HepG2 (cell line): ENCODE measurements around the gene PLEKHA3.

Experiments
- DPF2 ChIP-seq: sonication (generic); formaldehyde crosslinking; IDR thresholded peaks from 2 replicates; pipeline ENCODE4 v1.4.0; 2020; ENCODE audit warnings: mild to moderate bottlenecking, low read depth, missing genetic modification reagents, borderline replicate concordance
- ELK4 ChIP-seq: sonication (generic); formaldehyde crosslinking; IDR thresholded peaks from 2 replicates; pipeline ENCODE4 v1.9.0; 2021; ENCODE audit warnings: missing genetic modification reagents, borderline replicate concordance
- HDAC6 ChIP-seq: fragments of 200-600 bp; sonication (generic); IDR thresholded peaks from 2 replicates; pipeline ENCODE4 v1.7.0; 2017; ENCODE audit warnings: mild to moderate bottlenecking, antibody characterized with exemption, low read length, low read depth
- LBX2 ChIP-seq: sonication (generic); formaldehyde crosslinking; IDR thresholded peaks from 2 replicates; pipeline ENCODE4 v1.5.0; 2020; ENCODE audit warnings: missing genetic modification reagents, mild to moderate bottlenecking, borderline replicate concordance
- PBX2 ChIP-seq: IDR thresholded peaks from 2 replicates; pipeline ENCODE4 v1.6.1; 2016; ENCODE audit warnings: control low read depth
- RFX5 ChIP-seq: IDR thresholded peaks from 2 replicates; pipeline ENCODE4 v1.6.1; 2011; ENCODE audit warnings: low read depth, low read length, improper control_type of control experiment
- SMAD1 ChIP-seq: sonication (generic); formaldehyde crosslinking; IDR thresholded peaks from 2 replicates; pipeline ENCODE4 v1.4.0; 2020; ENCODE audit warnings: missing genetic modification reagents, low read depth, mild to moderate bottlenecking, borderline replicate concordance
- ZNF737 ChIP-seq: sonication (generic); formaldehyde crosslinking; IDR thresholded peaks from 2 replicates; pipeline ENCODE4 v1.5.0; 2020; ENCODE audit warnings: missing genetic modification reagents, mild to moderate bottlenecking, borderline replicate concordance
- ZNF800 ChIP-seq: sonication (generic); formaldehyde crosslinking; IDR thresholded peaks from 2 replicates; pipeline ENCODE4 v1.4.0; 2020; ENCODE audit warnings: missing genetic modification reagents
- ZSCAN29 ChIP-seq: sonication (generic); formaldehyde crosslinking; conservative IDR thresholded peaks from 2 replicates; pipeline ENCODE4 v1.4.0; 2020; ENCODE audit warnings: mild to moderate bottlenecking, missing genetic modification reagents

GRCh38 chr2:178506101-178506500 is 25.8 kb downstream of the PLEKHA3 start:
- no peak for TF ChIP-seq SMAD1 (CRISPR knock-in tag)
- TF ChIP-seq HDAC6 = no peak
- no peak for TF ChIP-seq PBX2 (CRISPR knock-in tag)
- no peak for TF ChIP-seq ZSCAN29 (CRISPR knock-in tag)
- TF ChIP-seq ZNF737 (CRISPR knock-in tag) = no peak
- no peak for TF ChIP-seq LBX2 (CRISPR knock-in tag)
- TF ChIP-seq DPF2 (CRISPR knock-in tag) = no peak
- TF ChIP-seq ZNF800 (CRISPR knock-in tag) = no peak
- no peak for TF ChIP-seq ELK4
- no peak for TF ChIP-seq RFX5
